ENCODE measurements around the gene PRKCA.

Gene PRKCA

GRCh38 chr17:66535611-66536010 is 233.2 kb downstream of the PRKCA start:
- no peak for DNase-seq (ENCODE audit: low read depth)
- no peak overlapping the region for H3K4me3 ChIP-seq (ENCODE audit: low read depth, low read length)
- no peak for TF ChIP-seq CTCF (IDR thresholded peaks at IDR 0.05; ENCODE audit: control insufficient read depth, extremely low read depth, insufficient read depth)

- no peak for DNase-seq (ENCODE audit: low read depth)
- no peak for TF ChIP-seq CTCF (IDR thresholded peaks at IDR 0.05; ENCODE audit: control insufficient read depth, extremely low read depth, insufficient read depth)
- H3K4me3 ChIP-seq (ENCODE audit: low read depth, low read length) = no peak overlapping the region
Observed at GRCh38 chr17:66537502-66537901, 235.1 kb downstream of the PRKCA start.

GRCh38 chr17:66538776-66539175 is 236.4 kb downstream of the PRKCA start:
- TF ChIP-seq CTCF (IDR thresholded peaks at IDR 0.05; ENCODE audit: control insufficient read depth, extremely low read depth, insufficient read depth) = no peak
- DNase-seq (ENCODE audit: low read depth) = no peak
- H3K4me3 ChIP-seq (ENCODE audit: low read depth, low read length) = no peak overlapping the region

GRCh38 chr17:66540131-66540781 is 237.8 kb downstream of the PRKCA start:
- H3K4me3 ChIP-seq (ENCODE audit: low read depth, low read length) = no peak overlapping the region
- no peak for DNase-seq (ENCODE audit: low read depth)
- TF ChIP-seq CTCF (IDR thresholded peaks at IDR 0.05; ENCODE audit: control insufficient read depth, extremely low read depth, insufficient read depth) = no peak

- H3K4me3 ChIP-seq (ENCODE audit: low read depth, low read length) = no peak overlapping the region
Observed at GRCh38 chr17:66541461-66542128, 239.2 kb downstream of the PRKCA start.

GRCh38 chr17:66542129-66542966 is 239.9 kb downstream of the PRKCA start:
- DNase-seq (ENCODE audit: low read depth) = no peak
- TF ChIP-seq CTCF (IDR thresholded peaks at IDR 0.05; ENCODE audit: control insufficient read depth, extremely low read depth, insufficient read depth) = no peak
- H3K4me3 ChIP-seq (ENCODE audit: low read depth, low read length) = no peak overlapping the region

More at GRCh38 chr17:66541461-66542128, 239.2 kb downstream of the PRKCA start:
- TF ChIP-seq CTCF (IDR thresholded peaks at IDR 0.05; ENCODE audit: control insufficient read depth, extremely low read depth, insufficient read depth) = no peak
- no peak for DNase-seq (ENCODE audit: low read depth)
